ENCODE data around the gene CFAP74. TPM values are rescaled to one million over a fixed set of nuclear protein-coding genes. Genes with fewer than 3 reads are reported as not detected.

The CFAP74 gene
- total and polyA plus RNA-seq, 2 of the 13 experiments (the other 11 are each of a cell fraction or from before 2014, with no cell fraction given), result 0.27 to 0.62 TPM

DNA sequence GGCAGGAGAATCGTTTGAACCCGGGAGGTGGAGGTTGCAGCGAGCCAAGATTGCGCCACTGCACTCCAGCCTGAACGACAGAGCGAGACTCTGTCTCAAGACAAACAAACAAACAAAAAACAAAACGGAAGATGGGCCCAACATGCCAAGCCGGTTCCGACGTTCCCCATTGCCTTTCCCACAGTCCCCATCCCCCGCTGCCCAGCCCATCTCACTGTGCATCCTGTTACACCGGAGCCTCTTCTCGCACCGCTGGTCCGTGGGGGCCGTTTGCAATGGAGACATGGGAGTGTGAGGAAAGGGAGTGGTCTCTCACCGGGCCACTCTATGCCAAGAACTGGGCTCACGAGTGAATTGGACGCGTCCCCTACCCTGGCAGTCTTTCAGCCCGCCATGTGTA, 1.3 kb upstream of the CFAP74 start (continued):
- TF ChIP-seq, protein P1, sequence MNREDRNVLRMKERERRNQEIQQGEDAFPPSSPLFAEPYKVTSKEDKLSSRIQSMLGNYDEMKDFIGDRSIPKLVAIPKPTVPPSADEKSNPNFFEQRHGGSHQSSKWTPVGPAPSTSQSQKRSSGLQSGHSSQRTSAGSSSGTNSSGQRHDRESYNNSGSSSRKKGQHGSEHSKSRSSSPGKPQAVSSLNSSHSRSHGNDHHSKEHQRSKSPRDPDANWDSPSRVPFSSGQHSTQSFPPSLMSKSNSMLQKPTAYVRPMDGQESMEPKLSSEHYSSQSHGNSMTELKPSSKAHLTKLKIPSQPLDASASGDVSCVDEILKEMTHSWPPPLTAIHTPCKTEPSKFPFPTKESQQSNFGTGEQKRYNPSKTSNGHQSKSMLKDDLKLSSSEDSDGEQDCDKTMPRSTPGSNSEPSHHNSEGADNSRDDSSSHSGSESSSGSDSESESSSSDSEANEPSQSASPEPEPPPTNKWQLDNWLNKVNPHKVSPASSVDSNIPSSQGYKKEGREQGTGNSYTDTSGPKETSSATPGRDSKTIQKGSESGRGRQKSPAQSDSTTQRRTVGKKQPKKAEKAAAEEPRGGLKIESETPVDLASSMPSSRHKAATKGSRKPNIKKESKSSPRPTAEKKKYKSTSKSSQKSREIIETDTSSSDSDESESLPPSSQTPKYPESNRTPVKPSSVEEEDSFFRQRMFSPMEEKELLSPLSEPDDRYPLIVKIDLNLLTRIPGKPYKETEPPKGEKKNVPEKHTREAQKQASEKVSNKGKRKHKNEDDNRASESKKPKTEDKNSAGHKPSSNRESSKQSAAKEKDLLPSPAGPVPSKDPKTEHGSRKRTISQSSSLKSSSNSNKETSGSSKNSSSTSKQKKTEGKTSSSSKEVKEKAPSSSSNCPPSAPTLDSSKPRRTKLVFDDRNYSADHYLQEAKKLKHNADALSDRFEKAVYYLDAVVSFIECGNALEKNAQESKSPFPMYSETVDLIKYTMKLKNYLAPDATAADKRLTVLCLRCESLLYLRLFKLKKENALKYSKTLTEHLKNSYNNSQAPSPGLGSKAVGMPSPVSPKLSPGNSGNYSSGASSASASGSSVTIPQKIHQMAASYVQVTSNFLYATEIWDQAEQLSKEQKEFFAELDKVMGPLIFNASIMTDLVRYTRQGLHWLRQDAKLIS (CRISPR knock-in tag; IDR thresholded peaks at IDR 0.05), result no peak
- no peak for TF ChIP-seq ZNF180 (CRISPR knock-in tag; IDR thresholded peaks at IDR 0.05; ENCODE audit: borderline replicate concordance, low read depth)
- no peak for TF ChIP-seq ZNF317 (CRISPR knock-in tag; IDR thresholded peaks at IDR 0.05)
- no peak for TF ChIP-seq ZNF879 (CRISPR knock-in tag; IDR thresholded peaks at IDR 0.05)
- no peak for TF ChIP-seq FOXA3 (CRISPR knock-in tag; IDR thresholded peaks at IDR 0.05)

DNA sequence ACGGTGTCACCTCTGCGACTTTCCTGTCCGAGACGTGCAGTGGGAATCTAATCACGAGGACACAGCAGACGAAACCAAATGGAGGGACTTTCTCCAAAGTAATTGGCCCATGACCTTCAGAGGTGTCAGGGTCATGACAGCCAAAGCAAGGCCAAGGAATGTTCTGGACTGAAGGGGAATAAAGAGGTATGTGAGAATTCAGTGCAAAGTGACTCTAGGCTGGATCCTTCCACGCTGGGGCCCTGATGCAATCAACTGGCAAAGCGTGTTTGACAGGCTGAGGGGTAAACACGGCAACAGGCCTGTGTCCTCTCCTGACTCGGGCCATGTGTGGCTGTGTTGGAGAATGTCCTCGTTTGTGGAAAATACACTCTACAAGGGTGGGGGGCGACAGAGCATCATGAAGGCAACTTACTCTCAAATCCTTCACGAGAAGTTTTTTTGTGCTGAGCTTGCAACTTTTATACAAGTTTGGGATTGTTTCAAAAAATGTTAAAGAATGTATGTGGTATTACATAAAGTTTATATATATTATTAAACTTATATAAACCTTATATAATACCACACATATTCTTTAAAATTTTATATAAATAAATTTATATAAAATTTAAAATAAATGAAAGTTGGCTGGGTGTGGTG, 1.7 kb downstream of the CFAP74 start:
- Histone ChIP-seq H3K36me3 (replicated peaks in 1 of 2; ENCODE audit: control insufficient read depth in 1 of 2, insufficient read depth in 2 of 2, low read length in 2 of 2) (no peaks in the 10 kb centered on the region), H4K20me1 (ENCODE audit: insufficient read depth, low read length) (no peaks in the 10 kb centered on the region), H3K27ac (ENCODE audit: extremely low read length, insufficient read depth, low read length) (no peak overlapping the region), H3K9me3 (ENCODE audit: low read length) (no peaks in the 10 kb centered on the region), H2AFZ (ENCODE audit: low read length) (no peak overlapping the region), H3K9ac (ENCODE audit: insufficient read depth, low read depth, low read length) (no peak overlapping the region), H3K79me2 (ENCODE audit: insufficient read depth, low read length) (no peaks in the 10 kb centered on the region), H3K27me3 (ENCODE audit: control insufficient read depth in 1 of 2, insufficient read depth in 2 of 2, low read length in 2 of 2) (peaks cover 5 to 47% of the 10 kb centered on the region in 2 experiments; a peak in 4 of 5 replicates), H3K4me3 (replicated peaks in 1 of 3; ENCODE audit: insufficient read depth in 1 of 3, low read depth in 2 of 3, low read length in 3 of 3) (no peak overlapping the region), H3K4me2 (ENCODE audit: low read depth, low read length) (no peak overlapping the region), H3K4me1 (ENCODE audit: insufficient read depth, low read length) (0 out of 2 replicates have a peak, but pooled peaks cover 6% of the 10 kb centered on the region)
- in situ Hi-C loops (cut with HindIII; ENCODE audit: extremely low pct_ligation_motif_present, low pct_unique_long_range_greater_than_20kb), result no loop called here
- DNase-seq (ENCODE audit: low spot score) (no peak), ATAC-seq (no peak), FAIRE-seq (no peak)
- ChIA-PET CTCF (ENCODE audit: low intra/inter-chr PET ratio, low total read pairs) (no interaction called here), POLR2A (no interaction called here)
- intact Hi-C loops (cut with micrococcal nuclease; ENCODE audit: unreplicated experiment), result no loop called here
- 35% methylated on average over 13 of the region's 13 CpGs for WGBS (ENCODE audit: low lambda C conversion rate)
- no TSS peak for BruUV-seq (replicated peaks)
- TF ChIP-seq ZZZ3 (CRISPR knock-in tag; IDR thresholded peaks at IDR 0.05; ENCODE audit: borderline replicate concordance) (no peak), ZNF33B (CRISPR knock-in tag; IDR thresholded peaks at IDR 0.05) (no peak), MAFF (IDR thresholded peaks at IDR 0.05; ENCODE audit: low read depth, low read length) (peak; percentile 96), ZSCAN12 (CRISPR knock-in tag; IDR thresholded peaks at IDR 0.05) (no peak), GTF2F1 (IDR thresholded peaks at IDR 0.05; ENCODE audit: low read length) (no peak), ZNF124 (CRISPR knock-in tag; IDR thresholded peaks at IDR 0.05) (no peak), GATAD2A (CRISPR knock-in tag; IDR thresholded peaks at IDR 0.05) (0 out of 2 replicates have a peak, but pooled peaks have one; percentile 21), GTF3A (CRISPR knock-in tag; conservative IDR thresholded peaks at IDR 0.05) (no peak), CEBPB (IDR thresholded peaks at IDR 0.05; ENCODE audit: borderline replicate concordance, low read depth, low read length) (peak; percentile 69; the same call in 1 of the 2 replicates), ZNF33A (CRISPR knock-in tag; IDR thresholded peaks at IDR 0.05; ENCODE audit: borderline replicate concordance) (no peak), IRF2 (CRISPR knock-in tag; IDR thresholded peaks at IDR 0.05) (no peak), HNF4G (IDR thresholded peaks at IDR 0.05; ENCODE audit: borderline replicate concordance, low read depth, low read length) (no peak), HNF4G (CRISPR knock-in tag; IDR thresholded peaks at IDR 0.05; ENCODE audit: borderline replicate concordance, low read depth) (no peak)
- TF ChIP-seq, protein P2, sequence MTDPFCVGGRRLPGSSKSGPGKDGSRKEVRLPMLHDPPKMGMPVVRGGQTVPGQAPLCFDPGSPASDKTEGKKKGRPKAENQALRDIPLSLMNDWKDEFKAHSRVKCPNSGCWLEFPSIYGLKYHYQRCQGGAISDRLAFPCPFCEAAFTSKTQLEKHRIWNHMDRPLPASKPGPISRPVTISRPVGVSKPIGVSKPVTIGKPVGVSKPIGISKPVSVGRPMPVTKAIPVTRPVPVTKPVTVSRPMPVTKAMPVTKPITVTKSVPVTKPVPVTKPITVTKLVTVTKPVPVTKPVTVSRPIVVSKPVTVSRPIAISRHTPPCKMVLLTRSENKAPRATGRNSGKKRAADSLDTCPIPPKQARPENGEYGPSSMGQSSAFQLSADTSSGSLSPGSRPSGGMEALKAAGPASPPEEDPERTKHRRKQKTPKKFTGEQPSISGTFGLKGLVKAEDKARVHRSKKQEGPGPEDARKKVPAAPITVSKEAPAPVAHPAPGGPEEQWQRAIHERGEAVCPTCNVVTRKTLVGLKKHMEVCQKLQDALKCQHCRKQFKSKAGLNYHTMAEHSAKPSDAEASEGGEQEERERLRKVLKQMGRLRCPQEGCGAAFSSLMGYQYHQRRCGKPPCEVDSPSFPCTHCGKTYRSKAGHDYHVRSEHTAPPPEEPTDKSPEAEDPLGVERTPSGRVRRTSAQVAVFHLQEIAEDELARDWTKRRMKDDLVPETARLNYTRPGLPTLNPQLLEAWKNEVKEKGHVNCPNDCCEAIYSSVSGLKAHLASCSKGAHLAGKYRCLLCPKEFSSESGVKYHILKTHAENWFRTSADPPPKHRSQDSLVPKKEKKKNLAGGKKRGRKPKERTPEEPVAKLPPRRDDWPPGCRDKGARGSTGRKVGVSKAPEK (CRISPR knock-in tag; IDR thresholded peaks at IDR 0.05; ENCODE audit: borderline replicate concordance), result no peak

All from HepG2 (cell line).